ENCODE measurements around the gene PPP5C. TPM values are rescaled to one million over a fixed set of nuclear protein-coding genes. Genes with fewer than 3 reads are reported as not detected.

PPP5C gene
- total and polyA plus RNA-seq, 2 of the 8 experiments (the other 6 are each of a cell fraction or from before 2014, with no cell fraction given): 112 to 156 TPM

- TF ChIP-seq CHD7 (IDR thresholded peaks at IDR 0.05; ENCODE audit: insufficient replicate concordance, low read length) (no peak), KDM5A (IDR thresholded peaks at IDR 0.05; ENCODE audit: low read length) (no peak), SUZ12 (IDR thresholded peaks at IDR 0.05; ENCODE audit: low read length) (no peak), E2F6 (IDR thresholded peaks at IDR 0.05) (peak; percentile 59), MAX (IDR thresholded peaks at IDR 0.05) (peak; percentile 49; the same call in 1 of the 2 replicates), SRF (IDR thresholded peaks at IDR 0.05; ENCODE audit: low read depth, low read length) (no peak), NANOG (IDR thresholded peaks at IDR 0.05; ENCODE audit: insufficient read depth, low read depth, low read length, poor library complexity, severe bottlenecking) (no peak), CTBP2 (IDR thresholded peaks at IDR 0.05; ENCODE audit: borderline replicate concordance, insufficient read depth, insufficient read length, low read length) (peak; percentile 35)
These were observed 65.2 kb downstream of the PPP5C start (continued) for GRCh38 chr19:46411925-46412649.

All from H1 (cell line).